Osteocyte (in vitro differentiated cells): ENCODE data around the gene CIAO2B. TPM values are rescaled to one million over a fixed set of nuclear protein-coding genes. Genes with fewer than 3 reads are reported as not detected.

Source experiments
- DNase-seq: peaks from one replicate; pipeline ENCODE4 v3.0.0; 2021; ENCODE audit warnings: mixed read lengths; ENCODE audit not compliant: unreplicated experiment; ENCODE audit errors: extremely low spot score
- H3K27ac Mint-ChIP-seq: one replicate; pipeline ENCODE4 v1.8.0; 2021; ENCODE audit warnings: mild to moderate bottlenecking, mixed read lengths; ENCODE audit not compliant: unreplicated experiment
- H3K27me3 Mint-ChIP-seq: one replicate; pipeline ENCODE4 v1.8.0; 2021; ENCODE audit warnings: mixed read lengths; ENCODE audit not compliant: unreplicated experiment
- H3K36me3 Mint-ChIP-seq: one replicate; pipeline ENCODE4 v1.8.0; 2021; ENCODE audit warnings: mixed read lengths; ENCODE audit not compliant: unreplicated experiment
- H3K4me1 Mint-ChIP-seq: one replicate; pipeline ENCODE4 v1.8.0; 2021; ENCODE audit warnings: mixed read lengths; ENCODE audit not compliant: unreplicated experiment
- H3K4me3 Mint-ChIP-seq: one replicate; pipeline ENCODE4 v1.8.0; 2021; ENCODE audit warnings: mild to moderate bottlenecking, moderate library complexity, mixed read lengths; ENCODE audit not compliant: unreplicated experiment
- H3K9me3 Mint-ChIP-seq: one replicate; pipeline ENCODE4 v1.8.0; 2021; ENCODE audit warnings: mixed read lengths; ENCODE audit not compliant: unreplicated experiment
- total RNA-seq: library from RNA; stranded (reverse); gene quantifications from 2 replicates; pipeline ENCODE4 v1.2.1, GENCODE V29; 2021
- TF ChIP-seq, protein P1 (sequence below): fragments of 200-600 bp; sonication (generic); IDR thresholded peaks from 2 replicates; pipeline ENCODE4 v1.5.0; 2021; ENCODE audit warnings: antibody characterized with exemption, mild to moderate bottlenecking, moderate library complexity

Gene CIAO2B
- total RNA-seq, 1 donor from 2014 or later, result 69.9 TPM

DNA sequence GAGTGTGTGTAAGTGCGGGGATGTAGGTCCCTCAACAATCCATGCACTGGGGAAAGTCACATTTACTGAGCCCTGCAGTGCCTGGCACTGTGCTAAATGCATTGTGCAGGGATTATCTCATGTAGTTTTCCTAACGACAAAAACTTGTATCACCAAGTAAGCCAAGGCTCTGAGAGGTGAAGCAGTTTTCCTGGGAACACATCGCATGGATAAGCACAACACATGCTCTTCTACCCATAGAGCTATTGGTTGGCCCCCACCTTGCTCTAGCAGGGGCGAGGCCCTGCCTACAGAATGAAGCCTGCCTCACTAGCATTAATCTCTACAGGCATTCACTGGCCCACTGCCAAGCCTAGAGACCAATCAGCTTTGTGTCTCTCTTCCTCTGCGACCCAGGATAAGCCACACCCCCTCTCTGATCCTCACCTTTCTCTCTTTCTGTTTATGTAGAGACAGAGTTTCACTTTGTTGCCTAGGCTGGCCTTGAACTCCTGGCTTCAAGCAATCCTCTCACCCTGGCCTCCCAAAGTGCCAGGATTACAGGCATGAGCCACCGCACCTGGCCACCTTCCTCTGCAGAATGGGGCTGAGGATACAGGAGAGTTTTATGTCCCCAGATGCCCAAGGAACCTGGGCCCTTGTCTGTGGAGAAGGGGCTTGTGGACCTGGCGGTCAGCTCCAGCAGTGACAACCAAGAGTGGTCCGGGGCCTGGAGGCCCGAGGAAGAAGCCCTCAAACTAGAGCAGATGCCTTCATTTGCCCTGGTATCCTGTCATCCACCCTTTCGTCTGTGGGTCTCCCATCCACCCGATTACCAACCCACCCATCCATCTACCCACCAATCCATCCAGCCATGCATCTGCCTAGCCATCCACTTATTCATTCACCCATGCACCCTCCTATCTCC is 28.3 kb downstream of the CIAO2B start:
- H3K4me3 Mint-ChIP-seq, result no peak overlapping the region
- no peak overlapping the region for H3K27ac Mint-ChIP-seq
- no peaks in the 10 kb centered on the region for H3K36me3 Mint-ChIP-seq
- TF ChIP-seq, protein P1, sequence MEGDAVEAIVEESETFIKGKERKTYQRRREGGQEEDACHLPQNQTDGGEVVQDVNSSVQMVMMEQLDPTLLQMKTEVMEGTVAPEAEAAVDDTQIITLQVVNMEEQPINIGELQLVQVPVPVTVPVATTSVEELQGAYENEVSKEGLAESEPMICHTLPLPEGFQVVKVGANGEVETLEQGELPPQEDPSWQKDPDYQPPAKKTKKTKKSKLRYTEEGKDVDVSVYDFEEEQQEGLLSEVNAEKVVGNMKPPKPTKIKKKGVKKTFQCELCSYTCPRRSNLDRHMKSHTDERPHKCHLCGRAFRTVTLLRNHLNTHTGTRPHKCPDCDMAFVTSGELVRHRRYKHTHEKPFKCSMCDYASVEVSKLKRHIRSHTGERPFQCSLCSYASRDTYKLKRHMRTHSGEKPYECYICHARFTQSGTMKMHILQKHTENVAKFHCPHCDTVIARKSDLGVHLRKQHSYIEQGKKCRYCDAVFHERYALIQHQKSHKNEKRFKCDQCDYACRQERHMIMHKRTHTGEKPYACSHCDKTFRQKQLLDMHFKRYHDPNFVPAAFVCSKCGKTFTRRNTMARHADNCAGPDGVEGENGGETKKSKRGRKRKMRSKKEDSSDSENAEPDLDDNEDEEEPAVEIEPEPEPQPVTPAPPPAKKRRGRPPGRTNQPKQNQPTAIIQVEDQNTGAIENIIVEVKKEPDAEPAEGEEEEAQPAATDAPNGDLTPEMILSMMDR, result no peak
- no peaks in the 10 kb centered on the region for H3K9me3 Mint-ChIP-seq
- H3K27me3 Mint-ChIP-seq, result peaks cover 11% of the 10 kb centered on the region
- peaks cover 6% of the 10 kb centered on the region for H3K4me1 Mint-ChIP-seq
- DNase-seq, result no peak

DNA sequence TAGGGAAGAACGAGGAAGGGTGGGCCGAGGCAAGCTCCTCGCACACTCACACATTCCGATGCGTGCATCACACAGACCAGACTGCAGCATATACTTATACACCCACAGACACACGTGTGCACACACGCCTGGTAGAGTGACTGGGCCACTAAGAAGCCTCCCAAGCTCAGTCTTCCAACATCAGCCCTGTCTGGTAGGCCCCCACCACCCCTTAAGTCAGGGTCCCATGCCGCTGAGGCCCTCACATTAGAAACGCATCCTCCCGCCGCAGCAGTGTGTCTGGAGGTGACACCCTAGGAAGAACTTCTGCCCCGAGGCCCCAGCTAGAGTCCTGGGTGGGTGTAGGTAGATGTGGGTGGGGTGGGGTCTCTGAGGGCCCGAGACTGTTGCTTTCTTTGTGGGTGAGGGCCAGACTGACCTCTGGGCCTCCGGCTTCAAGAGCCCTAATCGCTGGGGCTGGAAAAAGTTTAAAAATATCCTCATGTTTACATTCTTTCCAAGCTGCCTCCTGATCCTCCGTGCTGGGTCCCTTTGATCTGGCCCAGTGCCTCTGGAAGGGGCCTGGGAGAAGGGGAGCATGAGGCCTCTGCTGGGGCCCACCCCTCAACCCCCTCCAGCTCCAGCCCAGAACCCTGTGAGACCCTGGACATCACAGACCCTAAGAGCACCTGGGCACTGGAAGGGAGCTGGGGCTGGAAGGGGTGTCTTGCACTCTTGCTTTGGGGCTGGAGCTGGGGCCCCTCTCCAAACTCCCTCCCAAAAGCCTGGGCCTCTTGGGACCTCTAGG is 29.2 kb downstream of the CIAO2B start:
- no peaks in the 10 kb centered on the region for H3K9me3 Mint-ChIP-seq
- TF ChIP-seq, protein P1, result no peak
- H3K27ac Mint-ChIP-seq, result no peak overlapping the region
- no peak for DNase-seq
- peaks cover 11% of the 10 kb centered on the region for H3K27me3 Mint-ChIP-seq
- H3K4me3 Mint-ChIP-seq, result no peak overlapping the region
- H3K36me3 Mint-ChIP-seq, result no peaks in the 10 kb centered on the region
- peaks cover 8% of the 10 kb centered on the region for H3K4me1 Mint-ChIP-seq

DNA sequence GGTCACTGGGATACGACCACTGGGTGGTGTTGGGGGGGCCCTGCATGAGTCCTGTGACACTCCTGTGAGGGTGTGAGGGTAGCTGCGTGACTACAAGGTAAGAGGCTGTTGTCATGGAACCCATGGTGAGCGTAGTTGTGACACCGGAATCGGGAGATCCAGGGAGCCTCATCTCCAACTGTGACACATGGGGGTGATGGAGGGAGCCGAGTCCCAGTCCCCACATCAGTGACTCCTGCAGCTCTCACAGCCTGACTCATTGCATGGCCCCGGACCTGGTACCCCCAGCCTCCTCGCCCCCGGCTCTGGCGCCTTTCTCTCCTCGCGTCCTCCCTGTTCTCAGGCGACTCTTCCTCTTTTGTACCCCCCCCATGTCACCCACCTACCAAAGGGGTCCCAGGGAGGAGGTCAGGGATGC is 29.8 kb downstream of the CIAO2B start:
- no peak overlapping the region for H3K27ac Mint-ChIP-seq
- H3K36me3 Mint-ChIP-seq, result no peaks in the 10 kb centered on the region
- no peaks in the 10 kb centered on the region for H3K9me3 Mint-ChIP-seq
- H3K27me3 Mint-ChIP-seq, result peaks cover 11% of the 10 kb centered on the region
- no peak overlapping the region for H3K4me3 Mint-ChIP-seq
- no peak for DNase-seq
- H3K4me1 Mint-ChIP-seq, result peaks cover 14% of the 10 kb centered on the region
- TF ChIP-seq, protein P1, result no peak

DNA sequence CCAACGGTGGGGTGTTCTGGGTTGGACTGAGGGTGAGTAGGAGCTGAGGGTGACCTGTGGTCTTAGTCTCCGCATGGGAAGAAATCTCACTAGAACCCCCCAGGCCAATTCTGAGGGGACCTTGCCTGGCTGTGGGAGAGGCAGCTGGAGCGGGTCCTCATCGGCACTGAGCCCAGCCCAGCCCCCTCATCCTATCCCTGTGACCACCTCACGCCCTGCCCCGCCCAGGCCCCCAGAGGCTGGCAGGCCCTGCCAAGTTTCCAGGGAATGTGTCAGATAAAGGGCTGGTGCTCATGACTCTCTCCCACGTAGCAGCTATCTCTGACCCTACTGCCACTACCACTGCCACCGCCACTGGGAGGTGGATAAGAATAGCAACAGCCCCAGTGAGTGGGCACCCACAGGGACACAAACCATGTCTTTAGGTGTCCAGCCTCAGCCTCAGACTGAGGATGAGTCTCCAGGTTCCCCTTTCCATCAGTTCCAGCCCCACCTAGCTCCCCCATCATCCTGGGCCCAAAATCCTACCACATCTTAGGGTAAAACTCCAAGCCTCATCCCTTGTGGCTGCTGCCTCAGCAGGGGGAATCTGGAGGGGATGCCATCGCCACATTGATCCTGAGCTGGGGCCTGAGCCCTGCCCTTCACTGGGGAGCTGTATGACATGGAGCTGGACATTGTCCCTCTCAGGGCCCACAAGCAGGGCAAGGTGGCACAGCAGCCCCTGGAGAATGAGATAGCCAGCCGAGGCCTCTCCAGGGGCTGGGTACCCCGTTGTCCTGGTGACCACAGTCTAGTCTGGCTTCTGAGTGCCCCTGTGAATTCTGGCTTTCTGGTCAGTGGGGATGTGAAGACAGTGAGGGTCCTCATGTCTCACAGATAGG is 30.4 kb downstream of the CIAO2B start:
- H3K9me3 Mint-ChIP-seq, result no peaks in the 10 kb centered on the region
- peaks cover 11% of the 10 kb centered on the region for H3K27me3 Mint-ChIP-seq
- no peak for DNase-seq
- TF ChIP-seq, protein P1, result no peak
- no peak overlapping the region for H3K27ac Mint-ChIP-seq
- no peak overlapping the region for H3K4me3 Mint-ChIP-seq
- no peaks in the 10 kb centered on the region for H3K36me3 Mint-ChIP-seq
- H3K4me1 Mint-ChIP-seq, result peaks cover 16% of the 10 kb centered on the region
